K562 (cell line): ENCODE results near the gene AGPAT1. TPM values are rescaled to one million over a fixed set of nuclear protein-coding genes. Genes with fewer than 3 reads are reported as not detected.
A peak's percentile ranks its signal among the peaks of the same experiment; 100 is the strongest.

Experiments
- CCAR2 ChIP-seq: fragments of 200-400 bp; formaldehyde crosslinking; IDR thresholded peaks from 2 replicates; pipeline ENCODE4 v1.6.1; 2017; ENCODE audit warnings: mild to moderate bottlenecking, low read depth, low read length
- EP400 ChIP-seq: fragments of 450-650 bp; IDR thresholded peaks from 2 replicates; pipeline ENCODE4 v1.6.1; 2017; ENCODE audit warnings: antibody characterized with exemption, mild to moderate bottlenecking, moderate library complexity
- PTBP1 ChIP-seq: fragments of 200-400 bp; formaldehyde crosslinking; IDR thresholded peaks from 2 replicates; pipeline ENCODE4 v1.6.1; 2017; ENCODE audit warnings: low read depth, low read length
- RREB1 ChIP-seq: fragments of 250-450 bp; sonication (Bioruptor Pico); IDR thresholded peaks from 2 replicates; pipeline ENCODE4 v1.4.0; 2020
- TFAM ChIP-seq: fragments of 250-450 bp; sonication (Bioruptor Pico); conservative IDR thresholded peaks from 2 replicates; pipeline ENCODE4 v1.5.0; 2021; ENCODE audit warnings: mild to moderate bottlenecking, moderate library complexity
- ZNF584 ChIP-seq: fragments of 200-800 bp; sonication (Bioruptor generic); IDR thresholded peaks from 2 replicates; pipeline ENCODE4 v1.6.1; 2016; ENCODE audit warnings: low read depth, mild to moderate bottlenecking, missing genetic modification characterization, missing compliant biosample characterization
- polyA plus RNA-seq, 8 experiments: library from polyadenylated mRNA; depleted of rRNA in 4 of 8; stranded (reverse) in 5 of 8; unstranded in 3 of 8; fragments of >200 nt; fragmentation: Nextera tagmentation in 2 of 8; fragmentation: Illumina TruSeq in 1 of 8; extraction: Ambion mirVana in 2 of 8; extraction: Trizol in 1 of 8; gene quantifications; 2 replicates each; pipeline versions ENCODE4 v1.2.1 to v1.2.3, GENCODE V29; 2011 to 2014; ENCODE audit warnings: inconsistent platforms in 1 of 8, missing spikeins in 1 of 8
- total RNA-seq, 7 experiments: library from RNA; depleted of rRNA in 6 of 7; stranded (reverse); fragments of >200 nt in 6 of 7; fragmentation: Illumina TruSeq in 2 of 7; extraction: Trizol in 2 of 7; gene quantifications; 2 replicates each; pipeline versions ENCODE4 v1.2.1 to v1.2.3, GENCODE V29; 2011 to 2021; ENCODE audit warnings: low replicate concordance in 1 of 7
- TF ChIP-seq, protein P1 (sequence below): conservative IDR thresholded peaks from 2 replicates; pipeline ENCODE4 v1.6.1; 2011; ENCODE audit warnings: low read depth, mild to moderate bottlenecking, low read length; ENCODE audit not compliant: control insufficient read depth
- TF ChIP-seq, protein P2 (sequence below): sonication (generic); formaldehyde crosslinking; IDR thresholded peaks from 2 replicates; pipeline ENCODE4 v1.8.0; 2022; ENCODE audit warnings: mild to moderate bottlenecking, missing genetic modification reagents
- TF ChIP-seq, protein P3 (sequence below): fragments of 250-450 bp; sonication (Bioruptor Pico); IDR thresholded peaks from 2 replicates; pipeline ENCODE4 v1.8.0; 2021; ENCODE audit warnings: borderline replicate concordance, mild to moderate bottlenecking, moderate library complexity; ENCODE audit not compliant: poor library complexity, severe bottlenecking
- TF ChIP-seq, protein P4 (sequence below): fragments of 200-800 bp; sonication (Bioruptor generic); IDR thresholded peaks from 2 replicates; pipeline ENCODE4 v1.6.1; 2016; ENCODE audit warnings: missing genetic modification characterization, missing compliant biosample characterization

Gene AGPAT1
- total and polyA plus RNA-seq, 9 of the 15 experiments (the other 6 are each of a cell fraction or from before 2014, with no cell fraction given) = 37.9 to 176 (median 69.4) TPM

DNA sequence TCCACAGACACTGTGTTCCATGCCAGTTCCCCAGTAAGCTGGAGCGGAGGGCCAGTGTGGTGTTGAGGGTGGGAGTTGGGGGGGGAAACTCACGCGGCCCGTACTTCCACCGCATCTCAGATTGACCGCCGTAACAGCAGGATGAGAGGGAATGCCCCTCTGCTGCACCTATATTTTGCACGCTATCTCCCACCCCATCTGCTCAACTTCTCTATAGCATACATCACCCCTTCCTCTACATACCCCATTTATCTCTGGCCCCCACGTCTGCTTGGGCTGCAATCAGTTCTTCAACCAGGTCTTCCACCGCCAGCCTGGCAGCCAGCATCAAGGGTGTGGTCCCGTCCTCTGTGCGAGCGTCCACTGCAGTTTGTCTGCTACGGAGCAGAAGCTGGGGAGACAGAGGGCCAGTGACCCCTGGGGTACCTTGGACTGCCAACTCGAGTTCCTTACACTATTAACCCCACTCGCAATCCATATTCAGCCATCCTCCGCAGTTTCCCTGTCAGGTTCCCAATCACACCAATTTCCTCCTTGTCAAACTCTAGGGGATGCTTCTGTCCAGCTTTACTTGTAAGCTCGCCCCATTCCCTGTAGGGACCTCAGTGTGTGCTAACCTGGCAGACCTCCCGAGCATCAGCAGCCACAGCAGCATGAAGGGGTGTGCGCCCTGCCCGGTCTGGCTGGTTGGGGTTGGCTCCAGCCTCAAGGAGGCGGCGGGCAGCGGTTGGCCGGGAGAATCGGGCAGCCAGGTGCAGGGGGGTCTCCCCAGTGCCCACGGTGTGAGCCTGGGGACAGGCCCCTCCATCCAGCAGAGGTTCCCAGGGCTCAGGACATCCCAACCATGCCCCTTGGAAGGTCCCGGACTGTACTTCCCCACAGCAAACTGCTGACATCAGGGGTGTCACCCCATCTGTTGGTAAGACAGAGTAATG, 21.1 kb upstream of the AGPAT1 start (continued):
- TF ChIP-seq, protein P1, sequence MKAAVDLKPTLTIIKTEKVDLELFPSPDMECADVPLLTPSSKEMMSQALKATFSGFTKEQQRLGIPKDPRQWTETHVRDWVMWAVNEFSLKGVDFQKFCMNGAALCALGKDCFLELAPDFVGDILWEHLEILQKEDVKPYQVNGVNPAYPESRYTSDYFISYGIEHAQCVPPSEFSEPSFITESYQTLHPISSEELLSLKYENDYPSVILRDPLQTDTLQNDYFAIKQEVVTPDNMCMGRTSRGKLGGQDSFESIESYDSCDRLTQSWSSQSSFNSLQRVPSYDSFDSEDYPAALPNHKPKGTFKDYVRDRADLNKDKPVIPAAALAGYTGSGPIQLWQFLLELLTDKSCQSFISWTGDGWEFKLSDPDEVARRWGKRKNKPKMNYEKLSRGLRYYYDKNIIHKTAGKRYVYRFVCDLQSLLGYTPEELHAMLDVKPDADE = no peak
- TF ChIP-seq, protein P2, sequence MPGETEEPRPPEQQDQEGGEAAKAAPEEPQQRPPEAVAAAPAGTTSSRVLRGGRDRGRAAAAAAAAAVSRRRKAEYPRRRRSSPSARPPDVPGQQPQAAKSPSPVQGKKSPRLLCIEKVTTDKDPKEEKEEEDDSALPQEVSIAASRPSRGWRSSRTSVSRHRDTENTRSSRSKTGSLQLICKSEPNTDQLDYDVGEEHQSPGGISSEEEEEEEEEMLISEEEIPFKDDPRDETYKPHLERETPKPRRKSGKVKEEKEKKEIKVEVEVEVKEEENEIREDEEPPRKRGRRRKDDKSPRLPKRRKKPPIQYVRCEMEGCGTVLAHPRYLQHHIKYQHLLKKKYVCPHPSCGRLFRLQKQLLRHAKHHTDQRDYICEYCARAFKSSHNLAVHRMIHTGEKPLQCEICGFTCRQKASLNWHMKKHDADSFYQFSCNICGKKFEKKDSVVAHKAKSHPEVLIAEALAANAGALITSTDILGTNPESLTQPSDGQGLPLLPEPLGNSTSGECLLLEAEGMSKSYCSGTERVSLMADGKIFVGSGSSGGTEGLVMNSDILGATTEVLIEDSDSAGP (CRISPR knock-in tag) = peak; percentile 12; the same call in 1 of the 2 replicates
- TF ChIP-seq EP400 = no peak; the same call in 1 of the 2 replicates
- TF ChIP-seq ZNF584 (CRISPR knock-in tag) = no peak
- TF ChIP-seq CCAR2 = no peak
- TF ChIP-seq, protein P3, sequence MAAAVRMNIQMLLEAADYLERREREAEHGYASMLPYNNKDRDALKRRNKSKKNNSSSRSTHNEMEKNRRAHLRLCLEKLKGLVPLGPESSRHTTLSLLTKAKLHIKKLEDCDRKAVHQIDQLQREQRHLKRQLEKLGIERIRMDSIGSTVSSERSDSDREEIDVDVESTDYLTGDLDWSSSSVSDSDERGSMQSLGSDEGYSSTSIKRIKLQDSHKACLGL (CRISPR knock-in tag) = no peak
- TF ChIP-seq, protein P4, sequence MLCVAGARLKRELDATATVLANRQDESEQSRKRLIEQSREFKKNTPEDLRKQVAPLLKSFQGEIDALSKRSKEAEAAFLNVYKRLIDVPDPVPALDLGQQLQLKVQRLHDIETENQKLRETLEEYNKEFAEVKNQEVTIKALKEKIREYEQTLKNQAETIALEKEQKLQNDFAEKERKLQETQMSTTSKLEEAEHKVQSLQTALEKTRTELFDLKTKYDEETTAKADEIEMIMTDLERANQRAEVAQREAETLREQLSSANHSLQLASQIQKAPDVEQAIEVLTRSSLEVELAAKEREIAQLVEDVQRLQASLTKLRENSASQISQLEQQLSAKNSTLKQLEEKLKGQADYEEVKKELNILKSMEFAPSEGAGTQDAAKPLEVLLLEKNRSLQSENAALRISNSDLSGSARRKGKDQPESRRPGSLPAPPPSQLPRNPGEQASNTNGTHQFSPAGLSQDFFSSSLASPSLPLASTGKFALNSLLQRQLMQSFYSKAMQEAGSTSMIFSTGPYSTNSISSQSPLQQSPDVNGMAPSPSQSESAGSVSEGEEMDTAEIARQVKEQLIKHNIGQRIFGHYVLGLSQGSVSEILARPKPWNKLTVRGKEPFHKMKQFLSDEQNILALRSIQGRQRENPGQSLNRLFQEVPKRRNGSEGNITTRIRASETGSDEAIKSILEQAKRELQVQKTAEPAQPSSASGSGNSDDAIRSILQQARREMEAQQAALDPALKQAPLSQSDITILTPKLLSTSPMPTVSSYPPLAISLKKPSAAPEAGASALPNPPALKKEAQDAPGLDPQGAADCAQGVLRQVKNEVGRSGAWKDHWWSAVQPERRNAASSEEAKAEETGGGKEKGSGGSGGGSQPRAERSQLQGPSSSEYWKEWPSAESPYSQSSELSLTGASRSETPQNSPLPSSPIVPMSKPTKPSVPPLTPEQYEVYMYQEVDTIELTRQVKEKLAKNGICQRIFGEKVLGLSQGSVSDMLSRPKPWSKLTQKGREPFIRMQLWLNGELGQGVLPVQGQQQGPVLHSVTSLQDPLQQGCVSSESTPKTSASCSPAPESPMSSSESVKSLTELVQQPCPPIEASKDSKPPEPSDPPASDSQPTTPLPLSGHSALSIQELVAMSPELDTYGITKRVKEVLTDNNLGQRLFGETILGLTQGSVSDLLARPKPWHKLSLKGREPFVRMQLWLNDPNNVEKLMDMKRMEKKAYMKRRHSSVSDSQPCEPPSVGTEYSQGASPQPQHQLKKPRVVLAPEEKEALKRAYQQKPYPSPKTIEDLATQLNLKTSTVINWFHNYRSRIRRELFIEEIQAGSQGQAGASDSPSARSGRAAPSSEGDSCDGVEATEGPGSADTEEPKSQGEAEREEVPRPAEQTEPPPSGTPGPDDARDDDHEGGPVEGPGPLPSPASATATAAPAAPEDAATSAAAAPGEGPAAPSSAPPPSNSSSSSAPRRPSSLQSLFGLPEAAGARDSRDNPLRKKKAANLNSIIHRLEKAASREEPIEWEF (CRISPR knock-in tag) = no peak
- TF ChIP-seq PTBP1 = no peak
- TF ChIP-seq RREB1 = no peak
- TF ChIP-seq TFAM (CRISPR knock-in tag) = no peak
